ENCODE results near the gene CCNF. TPM values are rescaled to one million over a fixed set of nuclear protein-coding genes. Genes with fewer than 3 reads are reported as not detected.

Gene CCNF
- total and polyA plus RNA-seq, 2 donors from 2014 or later, result 0.77 to 2.9 TPM

GRCh38 chr16:2388875-2389433 is 40.3 kb upstream of the CCNF start:
- H3K4me3 ChIP-seq (ENCODE audit: low read length in 3 of 3), result no peak overlapping the region
- no peaks in the 10 kb centered on the region for H3K4me1 ChIP-seq (ENCODE audit: control insufficient read depth in 2 of 3, insufficient read depth in 2 of 3, low read depth in 1 of 3, low read length in 3 of 3)
- DNase-seq (no peak), FAIRE-seq (no peak)
- intact Hi-C loops (cut with DNase I), result no loop called here
- no peak overlapping the region for H3K9ac ChIP-seq (ENCODE audit: low read length in 3 of 3)
- TF ChIP-seq, protein P1, sequence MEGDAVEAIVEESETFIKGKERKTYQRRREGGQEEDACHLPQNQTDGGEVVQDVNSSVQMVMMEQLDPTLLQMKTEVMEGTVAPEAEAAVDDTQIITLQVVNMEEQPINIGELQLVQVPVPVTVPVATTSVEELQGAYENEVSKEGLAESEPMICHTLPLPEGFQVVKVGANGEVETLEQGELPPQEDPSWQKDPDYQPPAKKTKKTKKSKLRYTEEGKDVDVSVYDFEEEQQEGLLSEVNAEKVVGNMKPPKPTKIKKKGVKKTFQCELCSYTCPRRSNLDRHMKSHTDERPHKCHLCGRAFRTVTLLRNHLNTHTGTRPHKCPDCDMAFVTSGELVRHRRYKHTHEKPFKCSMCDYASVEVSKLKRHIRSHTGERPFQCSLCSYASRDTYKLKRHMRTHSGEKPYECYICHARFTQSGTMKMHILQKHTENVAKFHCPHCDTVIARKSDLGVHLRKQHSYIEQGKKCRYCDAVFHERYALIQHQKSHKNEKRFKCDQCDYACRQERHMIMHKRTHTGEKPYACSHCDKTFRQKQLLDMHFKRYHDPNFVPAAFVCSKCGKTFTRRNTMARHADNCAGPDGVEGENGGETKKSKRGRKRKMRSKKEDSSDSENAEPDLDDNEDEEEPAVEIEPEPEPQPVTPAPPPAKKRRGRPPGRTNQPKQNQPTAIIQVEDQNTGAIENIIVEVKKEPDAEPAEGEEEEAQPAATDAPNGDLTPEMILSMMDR (IDR thresholded peaks at IDR 0.05; ENCODE audit: borderline replicate concordance, extremely low read depth, insufficient read depth), result no peak
- H3K36me3 ChIP-seq (ENCODE audit: control insufficient read depth in 2 of 3, insufficient read depth in 3 of 3, low read length in 3 of 3), result no peaks in the 10 kb centered on the region
- H3K27me3 ChIP-seq (ENCODE audit: control insufficient read depth, insufficient read depth, low read length), result no peaks in the 10 kb centered on the region
- H3K9me3 ChIP-seq (ENCODE audit: control insufficient read depth in 2 of 3, insufficient read depth in 1 of 3, low read length in 3 of 3), result no peaks in the 10 kb centered on the region
- H3K27ac ChIP-seq (ENCODE audit: low read depth in 2 of 2, low read length in 2 of 2), result no peak overlapping the region

DNA sequence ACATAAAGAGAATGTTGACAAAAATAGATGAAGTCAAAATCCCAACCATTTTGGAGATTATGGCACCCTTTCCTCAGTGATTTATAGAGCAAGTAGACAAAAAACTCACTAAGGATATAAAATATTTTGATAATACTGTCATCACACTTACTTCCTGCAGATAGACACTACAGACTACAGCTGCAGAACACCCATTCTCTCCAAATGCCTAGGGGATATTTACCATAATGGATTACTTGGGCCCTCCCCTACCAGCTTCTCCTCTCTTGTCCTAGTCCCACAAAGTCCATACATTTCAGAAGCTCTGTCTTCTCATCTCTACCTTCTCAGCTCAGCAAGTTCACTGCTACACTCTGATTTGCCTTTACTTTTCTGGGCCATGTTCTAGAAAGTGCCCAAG is 37.2 kb upstream of the CCNF start:
- intact Hi-C loops (cut with DNase I), result no loop called here
- H3K4me3 ChIP-seq (ENCODE audit: low read length in 3 of 3), result no peak overlapping the region
- FAIRE-seq, result no peak

GRCh38 chr16:2398520-2398919 is 30.7 kb upstream of the CCNF start:
- Histone ChIP-seq H3K36me3 (ENCODE audit: control insufficient read depth in 2 of 3, insufficient read depth in 3 of 3, low read length in 3 of 3) (no peaks in the 10 kb centered on the region), H3K4me1 (ENCODE audit: control insufficient read depth in 2 of 3, insufficient read depth in 2 of 3, low read depth in 1 of 3, low read length in 3 of 3) (no peaks in the 10 kb centered on the region), H3K27me3 (ENCODE audit: control insufficient read depth, insufficient read depth, low read length) (no peaks in the 10 kb centered on the region), H3K9me3 (ENCODE audit: control insufficient read depth in 2 of 3, insufficient read depth in 1 of 3, low read length in 3 of 3) (no peaks in the 10 kb centered on the region), H3K27ac (ENCODE audit: low read depth in 2 of 2, low read length in 2 of 2) (no peak overlapping the region), H3K4me3 (ENCODE audit: low read length in 3 of 3) (no peak overlapping the region), H3K9ac (ENCODE audit: low read length in 3 of 3) (no peak overlapping the region)
- DNase-seq, result no peak
- FAIRE-seq, result no peak
- TF ChIP-seq, protein P1 (IDR thresholded peaks at IDR 0.05; ENCODE audit: borderline replicate concordance, extremely low read depth, insufficient read depth), result no peak
- intact Hi-C loops (cut with DNase I), result no loop called here

More for the DNA sequence above, 37.2 kb upstream of the CCNF start:
- H3K4me1 ChIP-seq (ENCODE audit: control insufficient read depth in 2 of 3, insufficient read depth in 2 of 3, low read depth in 1 of 3, low read length in 3 of 3), result no peaks in the 10 kb centered on the region
- H3K9me3 ChIP-seq (ENCODE audit: control insufficient read depth in 2 of 3, insufficient read depth in 1 of 3, low read length in 3 of 3), result no peaks in the 10 kb centered on the region
- no peak overlapping the region for H3K9ac ChIP-seq (ENCODE audit: low read length in 3 of 3)
- no peaks in the 10 kb centered on the region for H3K36me3 ChIP-seq (ENCODE audit: control insufficient read depth in 2 of 3, insufficient read depth in 3 of 3, low read length in 3 of 3)
- H3K27me3 ChIP-seq (ENCODE audit: control insufficient read depth, insufficient read depth, low read length), result no peaks in the 10 kb centered on the region
- TF ChIP-seq, protein P1 (IDR thresholded peaks at IDR 0.05; ENCODE audit: borderline replicate concordance, extremely low read depth, insufficient read depth), result no peak
- no peak for DNase-seq
- no peak overlapping the region for H3K27ac ChIP-seq (ENCODE audit: low read depth in 2 of 2, low read length in 2 of 2)

DNA sequence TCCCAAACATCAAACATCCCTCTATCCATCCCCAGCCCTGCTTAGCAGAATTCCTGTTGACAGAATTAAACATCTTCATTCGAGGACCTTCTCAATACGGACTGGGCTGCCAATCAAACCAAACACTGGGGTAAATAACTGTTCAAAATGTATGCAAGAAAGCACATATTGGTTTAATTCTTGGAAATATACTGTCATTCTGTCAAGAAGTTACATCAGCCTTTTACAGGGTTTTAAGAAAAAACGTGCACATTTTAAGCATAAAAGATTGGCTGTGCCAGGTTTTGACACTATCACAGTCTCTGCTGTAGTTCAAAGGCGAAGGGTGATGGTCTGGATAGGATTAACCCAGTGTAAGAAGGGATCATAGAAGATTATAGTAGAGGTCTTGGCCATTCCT is 25.1 kb upstream of the CCNF start:
- intact Hi-C loops (cut with DNase I), result no loop called here
- H3K9ac ChIP-seq (ENCODE audit: low read length in 3 of 3), result no peak overlapping the region
- H3K27ac ChIP-seq (ENCODE audit: low read depth in 2 of 2, low read length in 2 of 2), result no peak overlapping the region
- no peaks in the 10 kb centered on the region for H3K36me3 ChIP-seq (ENCODE audit: control insufficient read depth in 2 of 3, insufficient read depth in 3 of 3, low read length in 3 of 3)
- TF ChIP-seq, protein P1 (IDR thresholded peaks at IDR 0.05; ENCODE audit: borderline replicate concordance, extremely low read depth, insufficient read depth), result no peak
- H3K27me3 ChIP-seq (ENCODE audit: control insufficient read depth, insufficient read depth, low read length), result no peaks in the 10 kb centered on the region
- DNase-seq (no peak), FAIRE-seq (no peak)
- H3K9me3 ChIP-seq (ENCODE audit: control insufficient read depth in 2 of 3, insufficient read depth in 1 of 3, low read length in 3 of 3), result no peaks in the 10 kb centered on the region
- no peaks in the 10 kb centered on the region for H3K4me1 ChIP-seq (ENCODE audit: control insufficient read depth in 2 of 3, insufficient read depth in 2 of 3, low read depth in 1 of 3, low read length in 3 of 3)
- no peak overlapping the region for H3K4me3 ChIP-seq (ENCODE audit: low read length in 3 of 3)
